ENCODE data around the gene ADGRG3.
"Not testable (repeated sequence)": the region's sequence is repeated elsewhere in the genome, so short reads cannot be mapped to it uniquely, and the experiment has no call there.

ADGRG3 gene

GRCh38 chr16:57697896-57698537 is 29.9 kb downstream of the ADGRG3 start:
- DNase-seq (ENCODE audit: low read depth), result no peak

DNA sequence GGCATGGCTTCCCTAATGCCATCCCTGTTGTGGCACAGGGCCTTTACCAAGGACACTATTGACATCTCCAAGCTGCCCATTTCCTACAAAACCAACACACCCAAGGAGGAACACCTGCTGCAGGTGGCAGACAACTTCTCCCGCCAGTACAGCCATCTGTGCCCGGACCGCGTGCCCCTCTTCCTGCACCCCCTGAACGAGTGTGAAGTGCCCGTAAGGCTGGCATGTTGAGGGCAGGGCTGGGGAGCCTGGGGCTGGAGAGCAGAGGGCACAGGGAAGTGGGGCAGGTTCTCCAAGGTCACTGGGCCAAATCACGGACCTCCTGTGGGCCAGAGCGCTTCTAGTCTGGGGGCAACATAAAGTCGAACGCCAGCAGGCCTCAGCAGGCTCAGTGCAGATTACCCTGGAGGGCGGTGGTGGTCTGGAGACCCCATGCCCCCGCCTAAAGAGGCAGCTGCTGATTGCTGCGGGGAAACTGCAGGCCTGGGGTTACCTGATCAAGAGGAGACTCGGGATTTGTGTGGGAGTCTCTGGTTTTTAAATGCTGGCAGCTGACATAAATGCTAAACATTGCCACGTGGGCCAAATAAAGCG is 30.8 kb downstream of the ADGRG3 start:
- DNase-seq (ENCODE audit: low read depth), result no peak

- DNase-seq (ENCODE audit: low read depth), result no peak
Observed at GRCh38 chr16:57699481-57699880, 31.4 kb downstream of the ADGRG3 start.

- no peak for DNase-seq (ENCODE audit: low read depth)
Observed at GRCh38 chr16:57699899-57700298, 31.8 kb downstream of the ADGRG3 start.

DNA sequence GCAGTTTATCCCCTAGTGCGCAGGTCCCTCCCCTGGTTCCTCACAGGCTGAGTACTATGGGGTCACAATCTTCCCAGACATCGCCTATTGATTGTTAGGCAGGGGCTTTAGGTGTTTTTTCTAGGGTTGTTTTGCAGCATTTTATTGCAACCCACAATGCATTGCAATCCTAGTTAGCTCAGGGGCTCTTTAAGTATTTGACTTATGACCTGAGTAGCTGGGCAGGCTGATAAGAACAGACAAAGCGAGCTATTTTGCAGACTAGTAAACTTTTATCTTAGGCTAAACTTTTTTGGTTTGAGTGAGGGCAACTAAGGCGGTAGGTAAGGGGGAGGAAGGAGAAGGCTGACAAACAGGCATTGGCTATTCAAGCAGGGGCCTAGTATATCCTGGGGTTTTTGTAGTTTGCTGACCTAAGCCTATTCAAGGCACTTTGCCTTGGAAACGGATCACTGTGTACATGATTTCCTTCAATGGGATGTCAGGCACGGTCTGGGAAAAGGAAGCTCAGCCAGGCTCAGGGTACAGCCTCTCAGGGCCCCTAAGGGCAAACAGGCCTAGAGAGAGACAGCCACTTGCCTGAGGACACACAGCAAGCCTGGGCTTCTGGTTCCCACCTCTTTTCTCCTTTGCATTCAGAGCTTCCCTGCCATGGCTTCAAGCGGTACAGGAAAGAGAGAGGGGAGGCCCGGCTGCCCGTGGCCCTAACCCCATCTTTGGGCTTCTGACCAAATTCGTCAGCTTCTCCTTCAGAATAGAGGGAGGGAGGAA is 32.9 kb downstream of the ADGRG3 start:
- no peak for DNase-seq (ENCODE audit: low read depth)

DNA sequence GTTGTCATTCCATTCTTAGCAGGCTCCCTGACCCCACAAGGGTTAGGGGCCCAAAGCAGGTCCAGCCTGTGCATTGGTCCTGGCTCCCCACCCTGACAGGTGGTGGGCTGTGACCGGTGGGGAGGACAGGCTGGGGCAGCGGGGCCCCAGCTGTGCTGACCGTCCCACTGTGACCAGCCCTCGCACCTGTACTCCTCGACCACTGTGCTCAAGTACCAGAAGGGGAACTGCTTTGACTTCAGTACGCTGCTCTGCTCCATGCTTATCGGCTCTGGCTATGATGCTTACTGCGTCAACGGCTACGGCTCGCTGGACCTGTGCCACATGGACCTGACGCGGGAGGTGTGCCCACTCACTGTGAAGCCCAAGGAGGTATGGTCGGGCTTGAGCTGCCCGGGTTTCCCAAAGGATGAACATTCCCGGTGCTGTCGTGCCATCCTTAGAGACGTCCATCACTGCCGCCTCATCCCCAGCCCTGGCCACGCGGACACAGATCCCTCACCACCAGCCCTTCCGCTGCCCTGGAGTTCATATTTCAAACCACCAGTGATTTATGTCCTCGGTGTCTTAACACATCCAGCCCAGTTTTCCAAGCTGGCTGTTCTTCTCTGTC is 33.8 kb downstream of the ADGRG3 start:
- no peak for DNase-seq (ENCODE audit: low read depth)

- DNase-seq (ENCODE audit: low read depth), result no peak
Observed at GRCh38 chr16:57703416-57704010, 35.4 kb downstream of the ADGRG3 start.

DNA sequence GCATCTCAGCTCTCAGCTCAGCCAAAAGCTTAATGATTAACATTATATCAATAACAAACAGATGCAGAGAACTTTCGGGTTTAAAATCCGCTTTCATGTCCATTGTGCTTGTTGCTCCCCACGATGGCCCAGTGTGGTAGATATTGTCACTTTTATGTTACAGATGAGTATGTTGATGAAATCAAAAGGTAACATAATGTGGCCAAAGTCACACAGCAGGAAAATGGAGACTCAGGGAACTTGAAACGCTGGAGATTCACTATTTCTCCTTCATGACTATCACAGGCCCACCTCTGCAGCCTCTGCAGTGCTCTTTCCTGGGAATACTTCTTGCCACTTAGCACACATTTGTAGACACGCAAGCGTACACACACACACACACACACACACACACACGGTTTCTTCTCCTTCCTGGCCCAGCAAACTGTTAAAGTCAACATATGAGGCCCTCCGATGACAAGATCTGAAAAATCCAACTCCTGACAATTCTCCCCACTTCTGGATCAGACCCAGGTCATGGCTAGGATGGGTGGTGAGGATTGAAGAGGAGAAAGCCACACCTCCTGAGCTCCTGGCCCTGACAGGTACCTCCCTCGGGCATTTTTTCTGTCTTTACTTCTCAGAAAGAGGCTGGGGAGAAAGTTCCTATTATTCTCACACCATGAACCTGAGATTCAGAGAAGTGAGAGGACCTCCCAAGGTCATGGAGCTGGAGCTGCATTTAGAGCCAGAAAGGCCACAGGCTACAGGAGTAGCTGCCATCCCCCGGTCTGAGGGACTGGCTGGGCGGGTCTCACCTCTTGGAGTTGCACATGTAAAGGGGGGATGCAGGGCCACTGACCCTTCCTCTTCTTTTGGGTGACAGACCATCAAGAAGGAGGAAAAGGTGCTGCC is 36.2 kb downstream of the ADGRG3 start:
- no peak for DNase-seq (ENCODE audit: low read depth)

DNA sequence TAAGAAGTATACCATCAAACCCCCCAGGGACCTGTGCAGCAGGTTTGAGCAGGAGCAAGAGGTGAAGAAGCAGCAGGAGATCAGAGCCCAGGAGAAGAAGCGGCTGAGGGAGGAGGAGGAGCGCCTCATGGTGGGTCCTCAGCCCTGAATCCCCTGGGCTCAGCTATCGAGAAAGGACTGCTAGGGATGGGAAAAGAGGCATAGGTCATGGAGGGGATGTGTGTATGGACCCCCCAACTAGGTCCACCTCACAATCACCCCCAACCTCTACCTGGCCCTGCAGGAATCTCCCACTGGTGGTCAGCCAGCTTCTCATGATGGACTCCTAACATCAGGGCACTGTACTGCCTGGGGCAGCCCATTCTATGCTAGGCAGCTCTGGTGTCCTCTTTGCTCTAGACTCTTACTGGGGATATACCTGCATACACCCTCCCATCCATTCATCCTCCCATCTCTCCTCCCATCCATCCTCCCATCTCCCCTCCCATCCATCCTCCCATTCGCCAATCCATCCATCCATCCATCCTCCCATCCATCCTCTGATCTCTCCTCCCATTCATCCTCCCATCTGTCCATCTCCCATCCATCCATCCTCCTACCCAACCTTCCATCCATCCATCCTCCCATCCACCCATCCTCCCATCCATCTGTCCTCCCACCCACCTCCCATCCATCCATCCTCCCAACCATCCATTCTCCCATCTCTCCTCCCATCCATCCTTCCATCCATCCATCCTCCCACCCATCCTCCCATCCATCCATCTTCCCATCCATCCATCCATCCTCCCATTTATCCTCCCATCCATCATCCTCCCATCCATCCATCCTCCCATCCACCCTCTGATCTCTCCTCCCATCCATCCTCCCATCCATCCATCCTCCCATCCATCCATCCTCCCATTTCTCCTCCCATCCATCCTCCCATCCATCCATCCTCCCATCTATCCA is 37.1 kb downstream of the ADGRG3 start:
- no peak for DNase-seq (ENCODE audit: low read depth)

- DNase-seq (ENCODE audit: low read depth), result no peak
Observed at GRCh38 chr16:57706717-57707116, 38.6 kb downstream of the ADGRG3 start.

DNA sequence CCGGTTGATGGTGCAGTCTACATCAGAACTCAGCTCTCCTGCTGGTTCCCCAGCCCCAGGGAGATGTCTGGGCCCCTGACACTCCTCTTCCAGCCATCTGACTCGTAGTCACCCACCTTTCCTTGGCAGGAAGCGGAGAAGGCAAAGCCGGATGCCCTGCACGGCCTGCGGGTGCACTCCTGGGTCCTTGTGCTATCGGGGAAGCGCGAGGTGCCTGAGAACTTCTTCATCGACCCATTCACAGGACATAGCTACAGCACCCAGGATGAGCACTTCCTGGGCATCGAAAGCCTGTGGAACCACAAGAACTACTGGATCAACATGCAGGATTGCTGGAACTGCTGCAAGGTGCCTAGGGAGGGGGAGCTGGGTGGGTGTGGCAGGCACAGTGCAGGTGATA is 39.2 kb downstream of the ADGRG3 start:
- no peak for DNase-seq (ENCODE audit: low read depth)

DNA sequence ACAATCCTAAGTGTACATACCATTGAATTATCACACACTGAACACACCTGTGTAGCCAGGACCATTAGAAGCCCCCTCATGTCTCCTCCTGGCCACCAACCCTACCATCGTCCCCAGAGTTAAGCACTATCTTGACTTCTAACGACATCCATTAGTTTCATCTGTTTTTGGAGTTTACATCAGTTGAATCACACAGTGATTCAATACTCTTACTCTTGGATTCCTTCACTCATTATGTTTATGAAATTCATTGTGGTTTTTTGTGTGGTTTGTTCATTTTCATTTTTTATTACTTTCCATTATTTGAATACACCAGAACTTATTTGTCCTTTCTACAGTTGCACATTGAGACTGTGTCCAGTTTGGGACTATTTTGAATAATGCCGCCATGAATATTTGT is 40.1 kb downstream of the ADGRG3 start:
- DNase-seq (ENCODE audit: low read depth), result peak; percentile 16

DNA sequence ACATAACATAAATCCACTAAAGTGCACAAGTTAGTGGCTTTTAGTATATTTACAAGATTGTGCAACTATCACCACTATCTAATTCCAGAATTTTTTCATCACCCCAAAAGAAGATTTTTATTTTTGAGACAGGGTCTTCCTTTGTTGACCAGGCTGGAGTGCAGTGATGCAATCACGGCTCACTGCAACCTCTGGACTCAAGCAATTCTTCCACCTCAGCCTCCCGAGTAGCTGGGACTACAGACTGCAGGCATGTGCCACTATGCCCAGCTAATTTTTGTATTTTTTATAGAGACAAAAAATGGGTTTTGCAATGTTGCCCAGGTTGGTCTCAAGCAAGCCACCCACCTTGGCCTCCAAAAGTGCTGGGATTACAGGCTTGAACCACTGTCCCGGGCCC is 41.6 kb downstream of the ADGRG3 start:
- no peak for DNase-seq (ENCODE audit: low read depth)

GRCh38 chr16:57711346-57711745 is 43.2 kb downstream of the ADGRG3 start:
- no peak for DNase-seq (ENCODE audit: low read depth)

GRCh38 chr16:57711993-57712392 is 43.9 kb downstream of the ADGRG3 start:
- DNase-seq (ENCODE audit: low read depth), result no peak

DNA sequence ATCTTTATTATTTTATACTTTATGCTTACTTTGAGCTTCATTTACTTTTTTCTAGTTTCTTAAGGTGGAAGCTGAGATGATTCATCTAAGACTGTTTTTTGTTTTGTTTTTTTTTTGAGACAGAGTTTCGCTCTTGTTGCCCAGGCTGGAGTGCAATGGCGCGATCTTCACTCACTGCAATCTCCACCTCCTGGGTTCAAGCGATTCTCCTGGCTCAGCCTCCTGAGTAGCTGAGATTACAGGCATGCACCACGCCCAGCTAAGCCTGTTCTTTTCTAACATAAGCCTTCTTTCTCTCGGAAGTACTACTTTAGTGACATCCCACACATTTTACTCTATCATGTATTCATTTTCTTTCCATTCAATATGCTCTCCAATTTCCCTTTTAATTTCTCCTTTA is 44.5 kb downstream of the ADGRG3 start:
- DNase-seq (ENCODE audit: low read depth), result not testable (repeated sequence)

- no peak for DNase-seq (ENCODE audit: low read depth)
Observed at GRCh38 chr16:57713596-57713995, 45.5 kb downstream of the ADGRG3 start.

- DNase-seq (ENCODE audit: low read depth), result no peak
Observed at GRCh38 chr16:57714047-57714446, 45.9 kb downstream of the ADGRG3 start.

DNA sequence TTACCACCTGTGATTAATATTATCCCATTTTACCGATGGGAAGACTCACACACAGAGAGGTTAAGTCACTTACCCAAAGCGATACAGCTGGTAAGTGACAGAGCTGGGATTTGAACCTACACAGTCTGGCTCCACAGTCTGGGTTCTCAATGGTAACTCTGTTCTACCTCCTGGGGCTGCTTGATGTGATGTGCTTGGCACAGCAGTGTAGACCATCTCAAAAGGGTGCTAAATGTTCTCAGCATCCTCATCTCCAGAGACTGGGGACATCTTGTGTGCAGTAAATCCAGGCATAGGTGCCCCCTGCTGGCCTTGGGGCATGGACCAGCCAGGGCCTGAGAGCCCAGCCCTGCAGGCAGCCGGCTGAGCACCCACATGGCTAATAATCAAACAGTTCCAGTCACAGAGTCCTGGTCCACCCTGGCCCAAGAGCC is 52.1 kb downstream of the ADGRG3 start:
- peak; percentile 73 for DNase-seq (ENCODE audit: low read depth)
